ENCODE data around the gene SFI1. TPM values are rescaled to one million over a fixed set of nuclear protein-coding genes. Genes with fewer than 3 reads are reported as not detected.
A peak's percentile ranks its signal among the peaks of the same experiment; 100 is the strongest.
"Not testable (repeated sequence)": the region's sequence is repeated elsewhere in the genome, so short reads cannot be mapped to it uniquely, and the experiment has no call there.

Gene SFI1, protein sequence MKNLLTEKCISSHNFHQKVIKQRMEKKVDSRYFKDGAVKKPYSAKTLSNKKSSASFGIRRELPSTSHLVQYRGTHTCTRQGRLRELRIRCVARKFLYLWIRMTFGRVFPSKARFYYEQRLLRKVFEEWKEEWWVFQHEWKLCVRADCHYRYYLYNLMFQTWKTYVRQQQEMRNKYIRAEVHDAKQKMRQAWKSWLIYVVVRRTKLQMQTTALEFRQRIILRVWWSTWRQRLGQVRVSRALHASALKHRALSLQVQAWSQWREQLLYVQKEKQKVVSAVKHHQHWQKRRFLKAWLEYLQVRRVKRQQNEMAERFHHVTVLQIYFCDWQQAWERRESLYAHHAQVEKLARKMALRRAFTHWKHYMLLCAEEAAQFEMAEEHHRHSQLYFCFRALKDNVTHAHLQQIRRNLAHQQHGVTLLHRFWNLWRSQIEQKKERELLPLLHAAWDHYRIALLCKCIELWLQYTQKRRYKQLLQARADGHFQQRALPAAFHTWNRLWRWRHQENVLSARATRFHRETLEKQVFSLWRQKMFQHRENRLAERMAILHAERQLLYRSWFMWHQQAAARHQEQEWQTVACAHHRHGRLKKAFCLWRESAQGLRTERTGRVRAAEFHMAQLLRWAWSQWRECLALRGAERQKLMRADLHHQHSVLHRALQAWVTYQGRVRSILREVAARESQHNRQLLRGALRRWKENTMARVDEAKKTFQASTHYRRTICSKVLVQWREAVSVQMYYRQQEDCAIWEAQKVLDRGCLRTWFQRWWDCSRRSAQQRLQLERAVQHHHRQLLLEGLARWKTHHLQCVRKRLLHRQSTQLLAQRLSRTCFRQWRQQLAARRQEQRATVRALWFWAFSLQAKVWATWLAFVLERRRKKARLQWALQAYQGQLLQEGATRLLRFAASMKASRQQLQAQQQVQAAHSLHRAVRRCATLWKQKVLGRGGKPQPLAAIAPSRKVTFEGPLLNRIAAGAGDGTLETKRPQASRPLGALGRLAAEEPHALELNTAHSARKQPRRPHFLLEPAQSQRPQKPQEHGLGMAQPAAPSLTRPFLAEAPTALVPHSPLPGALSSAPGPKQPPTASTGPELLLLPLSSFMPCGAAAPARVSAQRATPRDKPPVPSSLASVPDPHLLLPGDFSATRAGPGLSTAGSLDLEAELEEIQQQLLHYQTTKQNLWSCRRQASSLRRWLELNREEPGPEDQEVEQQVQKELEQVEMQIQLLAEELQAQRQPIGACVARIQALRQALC
- 15.3 and 16.0 TPM in 2 replicates for total RNA-seq (2014; rRNA removed)
- polyA plus RNA-seq (2012) = 6.7 TPM

DNA sequence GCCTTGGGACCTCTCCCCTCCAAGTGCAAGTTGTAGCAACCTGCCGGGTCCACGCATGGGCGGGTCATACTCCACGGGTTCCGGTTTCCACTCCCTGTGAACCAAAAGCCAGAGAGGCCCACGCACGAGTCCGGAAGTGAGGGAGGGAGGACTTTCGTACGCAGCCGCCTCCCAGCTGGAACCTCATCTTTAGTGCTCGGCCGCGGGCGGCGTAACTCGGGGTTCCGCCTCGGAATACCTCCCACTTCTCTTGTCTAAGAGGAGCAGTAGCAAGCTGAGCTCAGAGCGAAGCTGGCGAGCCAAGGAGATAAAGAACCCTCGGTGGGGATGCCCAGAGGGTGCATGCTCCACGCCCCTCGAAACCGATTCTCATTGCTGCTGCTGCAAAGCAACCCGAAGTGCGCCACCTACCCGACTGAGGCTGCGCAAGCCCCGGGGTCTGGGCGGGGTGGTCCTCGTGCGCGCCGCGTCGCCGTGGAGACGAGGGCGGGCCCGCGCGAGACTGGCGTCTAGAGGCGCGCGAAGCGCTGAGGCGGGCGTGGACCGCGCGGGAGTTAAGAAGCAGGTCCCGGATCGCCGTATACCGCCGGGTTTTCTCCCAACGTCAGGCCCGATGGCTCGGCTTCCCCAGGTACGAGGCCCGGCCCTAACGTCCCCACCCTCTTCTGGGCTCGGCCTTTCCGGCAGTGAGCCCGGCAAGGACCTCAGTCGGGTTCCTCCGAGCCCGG lies at the start of gene SFI1:
SFI1 (plus strand) TSS at position 530 of the 728 bp plus-strand sequence. CDS start 11,749 bp downstream, outside the sequence.
- DNase-seq (ENCODE audit: low read depth) = peak; percentile 86

DNA sequence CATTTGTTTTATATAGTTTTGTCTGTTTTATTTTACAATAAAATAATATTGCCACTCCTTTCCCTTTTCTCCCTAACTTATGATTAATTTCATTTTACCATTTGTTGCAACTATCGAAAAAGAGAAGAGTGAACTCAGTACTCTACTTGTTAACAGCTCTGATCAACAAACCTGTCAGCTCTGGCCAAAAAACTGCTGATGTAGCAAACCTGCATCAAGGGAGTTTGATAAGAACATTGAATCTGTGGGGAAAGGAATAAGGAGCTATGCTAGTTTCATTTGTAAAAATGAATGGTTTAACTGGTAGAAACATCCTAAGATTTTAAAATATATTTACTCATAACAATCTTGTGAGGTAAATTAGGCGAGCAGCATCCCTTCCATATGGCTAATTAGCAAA lies 49.6 kb upstream of the SFI1 start:
- no peak for DNase-seq (ENCODE audit: low read depth)

DNA sequence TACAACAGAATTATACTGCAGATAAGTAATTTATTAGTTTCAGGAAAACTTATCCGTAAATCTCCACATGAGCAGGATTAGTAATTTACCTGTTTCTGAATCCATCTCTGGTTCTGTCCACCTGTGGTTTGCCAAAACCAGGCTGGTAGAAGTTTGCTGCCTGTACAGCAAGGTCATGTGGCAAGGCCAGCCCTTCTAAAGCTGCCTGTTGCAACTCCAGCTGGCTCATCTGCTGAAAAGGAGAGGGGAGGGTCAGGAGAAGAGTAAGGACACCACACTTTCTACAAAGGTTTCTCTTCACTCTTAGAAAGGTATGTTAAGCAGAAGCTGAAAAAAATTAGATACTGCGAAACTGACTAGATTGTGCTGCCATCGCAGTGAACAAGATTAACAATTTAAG lies 49.0 kb upstream of the SFI1 start:
- no peak for DNase-seq (ENCODE audit: low read depth)

DNA sequence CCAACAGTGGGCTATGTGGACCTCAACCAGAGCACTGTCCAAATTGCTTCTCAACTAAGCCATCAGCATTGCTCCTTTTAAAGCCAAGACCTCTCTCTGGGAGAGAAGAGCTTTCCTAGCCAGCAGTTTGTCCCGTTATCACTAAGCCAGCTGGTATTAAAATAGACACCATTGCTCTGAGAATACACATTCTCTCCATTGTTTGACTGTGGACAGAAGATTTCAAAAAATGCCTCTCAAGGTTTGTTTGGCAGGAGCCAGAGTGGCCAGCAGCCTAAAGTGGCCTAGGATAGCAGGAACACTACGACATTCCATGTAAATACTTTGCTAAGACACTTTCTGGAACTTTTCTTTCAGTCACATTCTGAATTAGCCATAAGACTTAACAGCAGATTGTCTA lies 48.0 kb upstream of the SFI1 start:
- DNase-seq (ENCODE audit: low read depth) = no peak

DNA sequence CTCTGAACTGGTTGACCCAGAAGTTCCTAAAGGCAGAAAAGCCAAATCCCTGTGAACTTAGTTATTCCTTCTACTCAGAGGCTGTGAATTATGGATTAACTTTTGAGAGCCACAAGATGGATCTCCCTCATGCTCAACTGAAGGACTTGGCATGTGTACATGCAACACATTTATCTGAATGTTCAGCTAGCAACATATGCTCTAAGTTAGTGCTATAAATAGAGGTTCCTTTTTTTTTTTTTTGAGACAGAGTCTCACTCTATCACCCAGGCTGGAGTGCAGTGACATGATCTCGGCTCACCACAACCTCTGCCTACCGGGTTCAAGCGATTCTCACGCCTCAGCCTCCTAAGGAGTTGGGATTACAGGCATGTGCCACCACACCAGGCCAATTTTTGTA lies 46.8 kb upstream of the SFI1 start:
- no peak for DNase-seq (ENCODE audit: low read depth)

DNA sequence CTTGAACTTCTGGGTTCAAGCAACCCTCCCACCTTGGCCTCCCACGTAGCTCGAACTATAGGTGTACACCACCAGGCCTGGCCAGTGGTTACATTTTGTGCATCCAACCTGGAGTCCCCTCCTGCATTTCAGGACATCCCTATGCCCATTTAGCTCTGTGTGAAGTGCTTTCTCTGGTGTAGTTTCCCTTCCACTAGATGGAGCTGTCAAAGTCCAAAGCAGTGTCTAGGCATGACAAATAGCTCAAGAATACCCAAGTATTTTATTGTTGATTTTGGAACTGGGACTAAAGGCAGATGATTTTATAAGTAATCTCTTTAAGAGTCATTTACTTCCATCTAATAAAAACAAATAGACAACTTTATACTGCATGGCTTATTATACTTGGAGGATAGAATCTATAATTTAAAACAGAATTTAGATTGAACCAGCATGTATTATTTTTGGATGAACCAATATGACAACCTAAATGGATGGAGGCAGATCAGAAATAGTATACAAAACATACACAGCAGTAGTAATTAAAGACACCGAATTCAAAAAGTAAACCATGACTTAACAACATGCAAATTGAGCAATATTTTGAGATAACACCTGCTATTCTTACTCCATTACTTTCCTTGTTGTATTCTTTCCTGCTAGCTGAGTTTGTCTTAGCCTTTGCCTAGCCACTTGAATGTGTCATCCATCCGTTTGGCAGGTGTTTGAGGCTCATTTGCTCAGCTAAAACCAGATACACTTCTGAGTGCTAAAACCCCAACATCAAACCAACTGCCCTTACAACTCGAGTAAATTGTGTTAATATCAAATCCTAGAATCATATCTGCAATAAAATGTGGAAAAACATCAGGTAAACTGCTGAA lies 44.4 kb upstream of the SFI1 start:
- peak; percentile 55 for DNase-seq (ENCODE audit: low read depth)

DNA sequence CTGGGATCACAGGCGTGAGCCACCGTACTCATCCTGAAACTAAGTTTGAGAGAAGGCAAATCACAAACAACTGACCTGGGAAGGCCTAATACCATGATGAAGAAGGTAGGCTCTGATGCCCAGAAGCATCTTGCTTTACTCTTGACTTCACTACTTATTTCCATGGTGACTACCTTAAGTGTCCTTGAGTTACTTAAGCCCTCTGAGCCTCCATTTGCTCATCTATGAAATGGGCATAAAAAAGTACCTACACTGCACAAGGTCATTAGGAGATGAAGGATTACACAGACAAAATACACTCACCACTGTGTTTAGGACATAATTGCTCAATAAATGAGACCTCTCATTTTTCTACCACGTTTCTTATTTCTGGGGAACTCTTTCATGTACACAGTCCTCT lies 34.6 kb upstream of the SFI1 start:
- no peak for DNase-seq (ENCODE audit: low read depth)

DNA sequence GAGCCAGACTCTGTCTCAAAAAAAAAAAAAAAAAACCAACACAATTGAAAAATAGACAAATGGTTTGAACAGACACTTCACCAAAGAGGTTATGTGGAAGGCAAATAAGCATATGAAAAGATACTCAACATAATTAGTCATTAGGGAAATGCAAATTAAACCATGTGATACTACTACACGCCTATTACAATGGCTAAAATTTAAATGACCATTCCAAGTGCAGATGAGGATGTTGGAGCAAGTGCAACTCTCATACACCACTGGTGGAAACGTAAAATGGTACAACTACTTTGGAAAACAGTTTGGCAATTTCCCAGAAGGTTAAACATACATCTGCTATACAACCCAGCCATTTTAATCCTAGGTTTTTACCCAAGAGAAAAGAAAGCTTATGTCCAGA lies 31.0 kb upstream of the SFI1 start:
- DNase-seq (ENCODE audit: low read depth) = no peak

DNA sequence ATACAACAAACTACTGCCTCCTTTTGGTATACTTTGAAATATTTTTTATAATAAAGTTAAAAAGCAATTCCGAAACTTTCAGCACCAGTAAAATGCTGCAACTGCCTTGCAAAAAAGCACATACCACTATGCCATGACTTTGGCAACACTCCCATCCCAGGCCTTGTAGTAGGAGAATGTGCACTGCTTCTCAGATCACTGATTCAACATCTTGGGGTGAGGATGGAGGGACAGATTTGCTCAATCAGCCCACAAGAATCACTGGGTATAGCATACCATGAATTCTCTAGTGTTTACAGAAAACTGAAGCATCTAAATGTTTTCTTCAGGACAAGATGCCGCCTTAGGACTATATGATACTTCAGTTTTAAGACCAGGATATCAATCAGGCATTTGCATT lies 21.6 kb upstream of the SFI1 start:
- DNase-seq (ENCODE audit: low read depth) = peak; percentile 46

DNA sequence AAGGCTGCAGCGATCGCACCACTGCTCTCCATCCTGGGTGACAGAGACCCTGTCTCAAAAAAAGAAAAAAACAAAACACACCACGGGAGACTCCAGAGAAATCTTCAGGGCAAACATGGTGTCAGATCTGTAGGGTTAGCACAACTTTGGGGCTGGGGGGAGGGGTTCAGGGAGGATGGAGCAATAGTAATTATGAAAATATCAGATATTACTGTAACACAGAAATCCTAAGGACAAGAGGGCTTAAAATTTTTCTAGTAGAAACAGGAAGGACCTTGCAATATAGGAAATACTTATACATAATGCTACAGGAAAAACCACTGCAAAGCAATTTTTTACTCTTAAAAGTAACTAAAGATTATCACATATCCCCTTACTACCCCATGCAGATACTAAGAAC lies 20.5 kb upstream of the SFI1 start:
- no peak for DNase-seq (ENCODE audit: low read depth)

DNA sequence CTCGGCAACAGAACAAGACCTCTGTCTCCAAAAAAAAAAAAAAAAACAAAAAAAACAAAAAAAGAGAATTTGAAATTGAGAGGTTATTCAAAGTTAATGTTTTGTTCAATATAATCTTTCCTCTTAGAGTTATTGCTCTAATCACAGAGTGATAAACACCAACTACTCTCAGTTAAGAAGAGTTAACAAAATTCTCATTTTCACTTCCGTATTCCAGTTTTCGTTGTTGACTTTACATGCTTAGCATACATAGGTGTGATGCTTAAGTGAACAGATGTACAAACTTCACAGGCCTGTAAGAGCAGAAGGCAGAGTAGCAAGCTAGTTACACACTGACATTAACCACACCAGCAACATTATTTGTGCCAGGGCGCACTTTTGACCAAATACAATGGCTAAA lies 19.0 kb upstream of the SFI1 start:
- no peak for DNase-seq (ENCODE audit: low read depth)

DNA sequence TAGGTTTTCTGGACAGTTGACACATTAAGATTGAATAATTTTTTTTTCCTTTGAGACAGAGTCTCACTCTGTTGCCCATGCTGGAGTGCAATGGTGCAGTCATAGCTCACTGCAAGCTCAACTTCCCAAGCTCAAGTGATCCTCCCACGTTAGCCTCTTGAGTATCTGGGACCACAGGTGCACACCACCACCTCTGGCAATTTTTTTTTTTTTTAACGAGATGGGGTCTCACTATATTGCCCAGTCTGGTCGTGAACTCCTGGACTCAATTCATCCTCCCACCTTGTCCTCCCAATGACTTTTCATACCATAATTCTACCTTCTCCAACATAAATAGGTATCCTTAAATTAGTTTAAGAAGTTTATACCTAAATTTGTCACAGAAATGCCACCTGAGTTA lies 15.2 kb upstream of the SFI1 start:
- DNase-seq (ENCODE audit: low read depth) = no peak

DNA sequence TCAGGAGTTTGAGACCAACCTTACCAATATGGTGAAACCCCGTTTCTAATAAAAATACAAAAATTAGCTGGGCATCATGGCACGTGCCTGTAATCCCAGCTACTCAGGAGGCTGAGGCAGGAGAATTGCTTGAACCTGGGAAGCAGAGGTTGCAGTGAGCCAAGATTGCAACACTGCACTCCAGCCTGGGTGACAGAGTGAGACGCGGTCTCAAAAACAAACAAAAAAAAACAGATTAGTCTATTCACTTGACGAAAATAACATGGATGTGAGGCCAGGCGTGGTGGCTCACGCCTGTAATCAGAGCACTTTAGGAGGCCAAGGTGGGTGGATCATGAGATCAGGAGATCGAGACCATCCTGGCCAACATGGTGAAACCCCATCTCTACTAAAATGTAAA lies 13.9 kb upstream of the SFI1 start:
- DNase-seq (ENCODE audit: low read depth) = not testable (repeated sequence)

DNA sequence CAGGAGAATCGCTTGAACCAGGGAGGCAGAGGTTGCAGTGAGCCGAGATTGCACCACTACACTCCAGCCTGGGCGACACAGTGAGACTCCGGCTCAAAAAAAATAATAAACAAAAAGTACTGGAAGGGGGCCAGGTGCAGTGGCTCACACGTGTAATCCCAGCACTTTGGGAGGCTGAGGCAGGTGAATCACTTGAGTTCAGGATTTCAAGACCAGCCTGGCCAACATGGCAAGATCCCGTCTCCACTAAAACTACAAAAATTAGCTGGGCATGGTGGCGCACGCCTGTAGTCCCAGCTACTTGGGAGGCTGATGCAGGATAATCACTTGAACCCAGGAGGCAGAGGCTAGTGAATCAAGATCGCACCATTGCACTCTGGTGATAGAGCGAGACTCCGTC lies 10.0 kb upstream of the SFI1 start:
- DNase-seq (ENCODE audit: low read depth) = not testable (repeated sequence)

DNA sequence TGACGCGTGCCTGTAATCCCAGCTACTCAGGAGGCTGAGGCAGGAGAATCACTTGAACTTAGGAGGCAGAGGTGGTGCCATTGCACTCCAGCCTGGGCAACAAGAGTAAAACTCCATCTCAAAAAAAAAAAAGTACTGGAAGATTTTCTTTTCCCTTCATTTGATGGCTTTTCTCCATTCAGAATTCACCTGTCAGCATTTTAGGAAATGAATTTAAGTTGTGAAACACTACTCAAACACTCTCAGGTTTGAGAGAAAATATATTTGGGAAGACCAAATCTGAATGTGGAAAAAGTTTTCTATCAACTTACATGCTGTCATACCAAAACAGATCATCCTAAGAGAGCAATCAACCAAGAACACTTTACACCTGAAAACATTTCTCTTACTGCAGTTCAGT lies 9.4 kb upstream of the SFI1 start:
- no peak for DNase-seq (ENCODE audit: low read depth)

DNA sequence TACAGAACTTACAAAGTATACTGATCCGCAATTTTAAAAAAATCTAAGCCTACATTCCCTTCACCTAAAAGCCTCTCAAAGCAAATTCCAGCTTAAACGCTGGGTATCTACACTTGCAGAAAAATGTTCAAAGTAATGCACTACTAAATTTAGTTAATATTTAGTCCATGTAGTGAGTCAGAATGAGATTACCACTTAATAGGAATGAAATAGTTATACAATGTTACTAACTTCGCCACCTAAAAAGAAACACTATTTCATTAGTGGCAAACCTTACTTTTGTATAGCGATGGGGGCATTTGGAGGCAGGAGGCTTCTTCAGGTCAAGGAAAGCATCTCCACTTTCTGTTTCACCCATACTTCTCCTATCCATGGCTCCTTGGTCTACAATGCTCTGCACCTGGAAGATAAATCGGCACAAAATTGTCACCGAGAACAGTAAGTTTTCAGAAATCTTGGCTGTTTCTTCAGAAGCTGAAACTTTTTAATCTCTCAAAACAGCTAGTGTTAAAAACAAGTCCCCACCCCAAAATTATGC lies 7.9 kb upstream of the SFI1 start:
- DNase-seq (ENCODE audit: low read depth) = no peak

DNA sequence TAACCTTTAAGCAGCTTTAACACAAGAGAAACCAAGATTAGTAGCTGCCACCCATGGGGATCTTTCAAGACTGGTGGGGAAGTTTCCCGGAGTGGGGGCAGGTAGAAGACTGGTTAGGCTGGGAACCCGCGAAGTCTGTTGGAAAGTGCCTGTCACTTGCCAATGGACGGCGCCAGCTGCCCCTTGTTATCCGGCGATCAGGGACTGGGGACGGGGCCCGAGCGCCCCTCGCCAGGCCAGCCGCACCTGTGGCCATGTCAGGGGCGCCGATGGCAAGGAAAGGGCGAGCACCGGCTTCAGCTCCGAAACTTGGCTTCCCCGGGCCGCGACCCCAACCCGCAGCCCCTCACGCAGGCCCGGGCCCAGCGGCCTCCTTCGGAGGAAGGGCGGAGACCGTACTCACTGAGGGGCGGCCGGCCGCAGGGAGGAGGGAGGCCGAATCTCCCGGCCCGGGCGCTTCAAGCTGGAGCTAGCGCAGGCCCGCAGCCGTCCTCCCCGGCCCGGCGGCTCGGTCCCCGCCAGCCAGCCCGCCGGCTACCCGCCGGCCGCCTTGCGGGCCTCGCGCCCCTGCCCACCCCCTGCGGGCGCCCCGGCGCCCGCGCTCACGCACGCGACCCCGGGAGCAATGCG lies 7.2 kb upstream of the SFI1 start:
- DNase-seq (ENCODE audit: low read depth) = peak; percentile 23

DNA sequence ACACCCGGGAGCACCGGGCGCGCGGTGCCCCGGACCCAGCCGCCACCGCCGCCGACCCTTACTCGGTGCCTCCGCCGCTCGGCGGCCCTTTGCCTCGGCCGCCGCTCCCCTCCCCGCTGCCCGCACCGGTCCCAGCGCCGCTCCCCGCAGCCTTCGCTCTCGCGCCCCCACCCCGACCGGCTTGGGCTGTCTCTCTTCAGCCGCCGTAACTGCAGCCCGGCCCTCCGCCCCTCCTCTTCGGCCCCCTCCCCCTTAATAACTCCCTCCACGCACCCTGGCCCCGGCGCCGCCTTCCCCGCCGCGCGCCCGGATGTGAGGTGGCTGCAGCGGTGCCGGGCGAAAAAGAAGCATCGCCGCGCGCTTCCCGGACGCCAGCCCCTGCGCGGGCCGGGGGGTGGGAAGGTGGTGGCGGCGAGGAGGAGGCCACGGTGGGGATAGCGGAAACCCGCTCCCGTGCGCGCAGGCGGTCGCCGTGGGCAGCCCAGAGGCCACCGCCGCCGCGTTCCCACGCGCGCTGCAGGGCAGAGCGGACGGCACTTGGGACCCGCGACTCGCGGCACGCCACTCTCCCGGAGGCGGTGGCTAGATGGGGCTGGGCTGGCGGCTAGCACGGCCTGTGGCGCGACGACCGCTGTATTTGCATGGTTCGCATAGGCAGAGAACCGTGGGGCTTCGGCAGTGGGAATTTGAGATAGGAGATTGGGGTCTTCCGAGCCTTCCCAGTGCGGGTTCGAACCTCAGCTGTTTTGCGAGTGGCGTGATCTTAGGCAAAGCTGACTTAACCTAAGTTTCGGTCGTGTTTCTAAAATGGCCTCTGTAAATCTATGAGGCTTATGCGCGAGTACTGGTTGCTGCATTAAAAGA lies 6.5 kb upstream of the SFI1 start, which contains the start of gene EIF4ENIF1:
EIF4ENIF1 (minus strand) TSS at position 211 of the 864 bp plus-strand sequence. CDS start 1,124 bp downstream, outside the sequence.
- peak; percentile 81 for DNase-seq (ENCODE audit: low read depth)

All from LHCN-M2 (cell line).